Karpas-422 (cell line): ENCODE measurements around the gene C10orf90. TPM values are rescaled to one million over a fixed set of nuclear protein-coding genes. Genes with fewer than 3 reads are reported as not detected.

Source experiments
- DNase-seq: peaks from one replicate; pipeline ENCODE4 v3.0.0-alpha.2; 2015
- H2AFZ ChIP-seq: fragments of 200-600 bp; sonication (generic); 2 replicates; pipeline ENCODE4 v1.6.1; 2014; ENCODE audit warnings: antibody characterized with exemption, low read length, mixed read lengths
- H3K27ac ChIP-seq: fragments of 200-600 bp; sonication (generic); 2 replicates; pipeline ENCODE4 v1.5.1; 2014; ENCODE audit warnings: mild to moderate bottlenecking, low read length, moderate library complexity
- H3K27me3 ChIP-seq: fragments of 200-600 bp; sonication (generic); 2 replicates; pipeline ENCODE4 v1.6.1; 2014; ENCODE audit warnings: low read length, mixed read lengths
- H3K36me3 ChIP-seq: fragments of 200-600 bp; sonication (generic); 2 replicates; pipeline ENCODE4 v1.6.1; 2014; ENCODE audit warnings: low read length, mixed read lengths; ENCODE audit not compliant: insufficient read depth
- H3K4me1 ChIP-seq: fragments of 200-600 bp; sonication (generic); 2 replicates; pipeline ENCODE4 v1.6.1; 2014; ENCODE audit warnings: mild to moderate bottlenecking, low read length, mixed read lengths
- H3K4me2 ChIP-seq: fragments of 200-600 bp; sonication (generic); 2 replicates; pipeline ENCODE4 v1.6.1; 2014; ENCODE audit warnings: low read length, low read depth, mild to moderate bottlenecking; ENCODE audit not compliant: poor library complexity, severe bottlenecking
- H3K4me3 ChIP-seq: fragments of 200-600 bp; sonication (generic); 2 replicates; pipeline ENCODE4 v1.5.1; 2014; ENCODE audit warnings: mild to moderate bottlenecking, antibody characterized with exemption, low read length, mixed read lengths
- H3K79me2 ChIP-seq: fragments of 200-600 bp; sonication (generic); 2 replicates; pipeline ENCODE4 v1.6.1; 2014; ENCODE audit warnings: mild to moderate bottlenecking, low read length, mixed read lengths
- H3K9ac ChIP-seq: fragments of 200-600 bp; sonication (generic); 2 replicates; pipeline ENCODE4 v1.6.0; 2014; ENCODE audit warnings: low read length
- H3K9me2 ChIP-seq: fragments of 200-600 bp; sonication (generic), shearing (Covaris generic); replicated peaks from 2 replicates; pipeline ENCODE4 v1.6.0; 2014; ENCODE audit warnings: mild to moderate bottlenecking, low read length, moderate library complexity; ENCODE audit not compliant: insufficient read depth
- H3K9me3 ChIP-seq: fragments of 300-700, 200-600 bp; sonication (generic); 2 replicates; pipeline ENCODE4 v1.6.1; 2014; ENCODE audit warnings: low read length, mixed read lengths
- H4K20me1 ChIP-seq: fragments of 200-600 bp; sonication (generic); 2 replicates; pipeline ENCODE4 v1.6.1; 2014; ENCODE audit warnings: mild to moderate bottlenecking, antibody characterized with exemption, low read length, low read depth; ENCODE audit not compliant: insufficient read depth
- total RNA-seq: library from RNA; depleted of rRNA; stranded (reverse); fragments of >200 nt; shearing (Covaris generic); gene quantifications from 2 replicates; pipeline ENCODE4 v1.2.3, GENCODE V29; 2014; ENCODE audit warnings: low replicate concordance

The C10orf90 gene
- total RNA-seq, 1 experiment from 2014 or later = not detected

- Histone ChIP-seq H3K4me2 (no peak overlapping the region), H4K20me1 (no peaks in the 10 kb centered on the region), H3K27ac (no peak overlapping the region), H3K27me3 (no peaks in the 10 kb centered on the region), H3K9ac (no peak overlapping the region), H3K9me3 (no peaks in the 10 kb centered on the region), H3K4me1 (no peaks in the 10 kb centered on the region), H3K4me3 (no peak overlapping the region), H3K36me3 (no peaks in the 10 kb centered on the region), H3K79me2 (no peaks in the 10 kb centered on the region), H2AFZ (no peak overlapping the region), H3K9me2 (no peaks in the 10 kb centered on the region)
- DNase-seq = no peak
Observed at GRCh38 chr10:126433351-126433750, 237.1 kb downstream of the C10orf90 start.

GRCh38 chr10:126432507-126432906 is 238.0 kb downstream of the C10orf90 start:
- no peak overlapping the region for H3K4me2 ChIP-seq
- no peak overlapping the region for H3K4me3 ChIP-seq
- H3K36me3 ChIP-seq = no peaks in the 10 kb centered on the region
- H3K9ac ChIP-seq = no peak overlapping the region
- no peak overlapping the region for H3K27ac ChIP-seq
- no peak overlapping the region for H2AFZ ChIP-seq
- no peaks in the 10 kb centered on the region for H3K9me2 ChIP-seq
- no peaks in the 10 kb centered on the region for H3K4me1 ChIP-seq
- no peak for DNase-seq
- no peaks in the 10 kb centered on the region for H4K20me1 ChIP-seq
- no peaks in the 10 kb centered on the region for H3K79me2 ChIP-seq
- H3K27me3 ChIP-seq = no peaks in the 10 kb centered on the region
- H3K9me3 ChIP-seq = no peaks in the 10 kb centered on the region

- Histone ChIP-seq H3K9me3 (no peaks in the 10 kb centered on the region), H2AFZ (no peak overlapping the region), H4K20me1 (no peaks in the 10 kb centered on the region), H3K4me2 (no peak overlapping the region), H3K27ac (no peak overlapping the region), H3K4me3 (no peak overlapping the region), H3K4me1 (no peaks in the 10 kb centered on the region), H3K36me3 (no peaks in the 10 kb centered on the region), H3K9me2 (no peaks in the 10 kb centered on the region), H3K79me2 (no peaks in the 10 kb centered on the region), H3K9ac (no peak overlapping the region), H3K27me3 (no peaks in the 10 kb centered on the region)
- no peak for DNase-seq
Observed at GRCh38 chr10:126431816-126432215, 238.7 kb downstream of the C10orf90 start.

GRCh38 chr10:126430512-126430911 is 240.0 kb downstream of the C10orf90 start:
- H3K9me2 ChIP-seq = no peaks in the 10 kb centered on the region
- H3K9ac ChIP-seq = no peak overlapping the region
- H3K4me2 ChIP-seq = no peak overlapping the region
- no peak overlapping the region for H3K27ac ChIP-seq
- no peak overlapping the region for H3K4me3 ChIP-seq
- no peaks in the 10 kb centered on the region for H3K36me3 ChIP-seq
- H2AFZ ChIP-seq = no peak overlapping the region
- H4K20me1 ChIP-seq = no peaks in the 10 kb centered on the region
- no peaks in the 10 kb centered on the region for H3K4me1 ChIP-seq
- no peak for DNase-seq
- H3K79me2 ChIP-seq = no peaks in the 10 kb centered on the region
- no peaks in the 10 kb centered on the region for H3K27me3 ChIP-seq
- no peaks in the 10 kb centered on the region for H3K9me3 ChIP-seq

- H3K4me3 ChIP-seq = no peak overlapping the region
Observed at GRCh38 chr10:126429275-126429674, 241.2 kb downstream of the C10orf90 start.

GRCh38 chr10:126425489-126426065 is 244.9 kb downstream of the C10orf90 start:
- no peak for DNase-seq
- Histone ChIP-seq H3K9ac (no peak overlapping the region), H3K4me3 (no peak overlapping the region), H2AFZ (no peak overlapping the region), H3K4me1 (no peaks in the 10 kb centered on the region), H3K4me2 (no peak overlapping the region), H3K79me2 (no peaks in the 10 kb centered on the region), H3K27ac (no peak overlapping the region), H4K20me1 (no peaks in the 10 kb centered on the region), H3K36me3 (no peaks in the 10 kb centered on the region), H3K9me2 (no peaks in the 10 kb centered on the region), H3K9me3 (no peaks in the 10 kb centered on the region), H3K27me3 (no peaks in the 10 kb centered on the region)

More at GRCh38 chr10:126429275-126429674, 241.2 kb downstream of the C10orf90 start:
- Histone ChIP-seq H3K4me2 (no peak overlapping the region), H3K36me3 (no peaks in the 10 kb centered on the region), H2AFZ (no peak overlapping the region), H3K79me2 (no peaks in the 10 kb centered on the region), H3K9me3 (no peaks in the 10 kb centered on the region), H3K9ac (no peak overlapping the region), H3K4me1 (no peaks in the 10 kb centered on the region), H3K27ac (no peak overlapping the region), H4K20me1 (no peaks in the 10 kb centered on the region), H3K27me3 (no peaks in the 10 kb centered on the region), H3K9me2 (no peaks in the 10 kb centered on the region)
- no peak for DNase-seq

GRCh38 chr10:126425032-126425431 is 245.5 kb downstream of the C10orf90 start:
- no peak overlapping the region for H3K4me3 ChIP-seq
- no peak overlapping the region for H3K9ac ChIP-seq
- H3K9me2 ChIP-seq = no peaks in the 10 kb centered on the region
- no peaks in the 10 kb centered on the region for H3K27me3 ChIP-seq
- no peak overlapping the region for H3K27ac ChIP-seq
- no peak overlapping the region for H3K4me2 ChIP-seq
- DNase-seq = no peak
- no peaks in the 10 kb centered on the region for H3K4me1 ChIP-seq
- H3K79me2 ChIP-seq = no peaks in the 10 kb centered on the region
- no peaks in the 10 kb centered on the region for H4K20me1 ChIP-seq
- H3K9me3 ChIP-seq = no peaks in the 10 kb centered on the region
- H2AFZ ChIP-seq = no peak overlapping the region
- no peaks in the 10 kb centered on the region for H3K36me3 ChIP-seq

- Histone ChIP-seq H3K27me3 (no peaks in the 10 kb centered on the region), H3K9me2 (no peaks in the 10 kb centered on the region), H3K9me3 (no peaks in the 10 kb centered on the region), H3K4me2 (no peak overlapping the region), H3K36me3 (no peaks in the 10 kb centered on the region), H3K9ac (no peak overlapping the region), H3K4me1 (no peaks in the 10 kb centered on the region), H3K4me3 (no peak overlapping the region), H2AFZ (no peak overlapping the region), H3K79me2 (no peaks in the 10 kb centered on the region), H3K27ac (no peak overlapping the region), H4K20me1 (no peaks in the 10 kb centered on the region)
- DNase-seq = no peak
Observed at GRCh38 chr10:126423732-126424491, 246.6 kb downstream of the C10orf90 start.
